NCI-H2227 (cell line): ENCODE results near the gene BOK.
"Not testable (repeated sequence)": the region's sequence is repeated elsewhere in the genome, so short reads cannot be mapped to it uniquely, and the experiment has no call there.

Experiments used
- DNase-seq: peaks from one replicate; lab custom pipeline; 2025; ENCODE audit not compliant: unreplicated experiment; lab: John Stamatoyannopoulos, UW

Gene BOK

GRCh38 chr2:241571821-241572620 is 13.5 kb downstream of the BOK start:
- DNase-seq: no peak

- DNase-seq: not testable (repeated sequence)
Observed at GRCh38 chr2:241572915-241573651, 14.5 kb downstream of the BOK start.

DNA sequence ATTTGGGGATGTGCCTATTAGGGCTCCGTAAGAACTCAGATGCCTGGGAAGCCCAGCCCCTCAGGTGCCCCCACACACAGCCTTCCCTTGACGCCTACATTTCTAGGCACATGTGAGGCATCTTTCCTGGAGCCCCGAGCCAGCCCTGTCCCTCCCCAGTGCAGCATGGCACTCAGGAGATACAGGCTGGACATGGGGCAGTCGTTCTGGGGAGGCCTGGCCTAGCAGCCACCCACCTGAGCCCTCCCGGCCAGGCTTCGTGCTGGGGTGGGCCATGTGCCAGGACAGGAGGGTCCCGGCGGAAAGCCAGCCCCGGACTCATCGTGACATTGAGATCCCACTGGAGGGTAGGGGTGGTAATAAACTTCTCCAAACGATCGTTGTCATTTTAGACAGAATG is 15.2 kb downstream of the BOK start:
- DNase-seq: no peak

DNA sequence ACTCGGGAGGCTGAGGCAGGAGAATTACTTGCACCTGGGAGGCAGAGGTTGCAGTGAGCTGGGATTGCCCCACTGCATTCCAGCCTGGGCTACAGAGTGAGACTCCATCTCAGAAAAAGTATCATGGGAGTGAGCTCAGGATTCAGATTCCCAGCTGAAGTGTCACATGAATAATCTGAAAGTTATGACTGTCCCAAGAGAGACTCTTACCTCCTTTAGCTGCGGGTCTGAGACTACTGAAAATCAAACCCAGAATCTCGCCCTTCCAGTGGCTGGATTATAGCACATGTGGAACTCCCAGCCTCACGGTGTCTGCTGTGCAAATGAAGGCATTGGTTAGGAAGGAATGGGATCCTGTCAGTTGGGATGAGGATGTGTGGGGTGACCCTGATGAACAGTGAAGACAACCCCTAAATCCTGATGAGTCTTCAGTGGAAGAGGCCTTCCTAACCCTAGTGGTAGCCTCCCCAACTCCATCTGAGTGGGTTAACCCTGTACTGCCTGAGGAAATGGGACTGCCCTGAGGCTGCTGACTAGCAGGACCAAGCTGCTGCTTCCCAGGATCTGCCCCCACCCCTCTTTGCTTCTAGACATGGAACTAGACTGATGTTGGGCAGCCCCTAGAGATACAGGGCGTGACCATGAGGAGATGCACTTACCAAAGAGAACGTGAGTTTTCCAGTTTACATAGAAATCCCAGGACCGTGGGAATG is 16.5 kb downstream of the BOK start:
- DNase-seq: no peak

GRCh38 chr2:241575624-241576292 is 17.2 kb downstream of the BOK start:
- no peak for DNase-seq

DNA sequence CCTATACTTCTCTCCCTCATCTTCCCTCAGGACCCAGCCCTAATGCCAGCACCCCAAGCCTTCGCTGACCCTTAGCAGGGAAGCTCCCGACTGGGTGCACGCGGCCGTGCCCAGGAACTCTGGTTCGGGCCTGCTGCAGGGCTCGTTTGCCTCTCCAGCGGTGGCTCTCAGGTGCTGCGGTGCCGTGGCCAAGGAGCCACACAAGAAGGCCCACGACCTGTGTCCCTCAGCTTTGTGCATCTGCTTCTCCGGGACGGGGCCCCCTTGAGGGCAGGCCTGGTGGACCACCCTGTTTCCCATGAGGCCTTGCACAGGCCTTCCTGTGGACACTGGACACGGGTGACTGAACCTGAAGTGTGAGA is 17.7 kb downstream of the BOK start:
- no peak for DNase-seq

DNA sequence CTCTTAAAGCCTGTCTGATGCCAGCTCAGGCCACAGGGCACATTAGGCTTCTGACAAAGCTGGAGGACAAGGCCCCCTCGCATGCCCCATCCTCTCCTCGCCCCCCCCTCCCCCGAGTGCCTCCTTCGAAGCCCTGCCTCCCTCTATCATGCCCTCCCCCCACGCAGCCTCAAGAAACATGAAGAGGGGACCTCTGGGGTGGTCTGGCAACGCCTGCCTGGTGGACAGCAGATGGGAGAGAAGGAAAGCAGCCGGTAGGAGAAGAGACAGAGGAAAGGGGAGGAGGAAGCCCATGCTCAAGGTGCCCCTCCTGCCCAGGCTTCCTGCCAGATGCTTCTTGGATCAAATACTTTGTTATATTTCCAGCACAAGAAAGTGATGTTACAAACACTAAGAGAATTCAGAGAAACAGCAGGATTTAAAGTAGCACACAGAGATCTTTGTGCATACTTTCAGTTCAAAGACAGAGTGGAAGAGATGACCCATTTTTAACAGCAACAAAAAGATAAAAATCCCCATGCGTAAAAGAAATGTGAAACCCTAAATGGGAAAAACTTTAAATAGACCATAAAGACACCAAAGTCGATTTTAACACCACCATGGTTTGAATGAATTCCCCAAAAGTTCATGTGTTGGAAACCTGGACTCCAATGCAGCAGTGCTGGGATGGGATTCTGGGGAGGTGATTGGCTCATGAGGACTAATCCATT is 19.0 kb downstream of the BOK start:
- no peak for DNase-seq

GRCh38 chr2:241579281-241579680 is 20.7 kb downstream of the BOK start:
- DNase-seq: no peak

GRCh38 chr2:241582328-241582727 is 23.8 kb downstream of the BOK start:
- no peak for DNase-seq

DNA sequence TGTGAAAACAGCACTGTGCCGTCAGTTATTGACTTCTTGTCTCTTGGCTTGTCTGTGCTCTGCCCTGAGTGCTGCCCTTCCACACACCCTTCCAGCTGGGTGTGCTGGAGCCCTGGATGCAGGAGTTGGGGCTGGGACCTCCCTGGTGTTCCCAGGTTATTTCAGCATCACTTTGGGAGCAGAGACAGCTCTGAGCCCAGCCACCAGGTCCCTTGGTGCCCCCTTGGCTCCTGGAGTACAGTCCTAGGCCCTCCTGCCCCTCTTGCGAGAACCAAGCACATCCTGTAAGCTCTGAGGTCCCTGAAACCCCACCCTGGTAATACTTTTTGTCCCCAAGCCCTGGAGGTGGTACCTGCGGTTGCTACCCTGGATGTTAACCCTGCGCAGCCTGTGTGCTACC is 24.3 kb downstream of the BOK start:
- no peak for DNase-seq

- no peak for DNase-seq
Observed at GRCh38 chr2:241584436-241584835, 25.9 kb downstream of the BOK start.

DNA sequence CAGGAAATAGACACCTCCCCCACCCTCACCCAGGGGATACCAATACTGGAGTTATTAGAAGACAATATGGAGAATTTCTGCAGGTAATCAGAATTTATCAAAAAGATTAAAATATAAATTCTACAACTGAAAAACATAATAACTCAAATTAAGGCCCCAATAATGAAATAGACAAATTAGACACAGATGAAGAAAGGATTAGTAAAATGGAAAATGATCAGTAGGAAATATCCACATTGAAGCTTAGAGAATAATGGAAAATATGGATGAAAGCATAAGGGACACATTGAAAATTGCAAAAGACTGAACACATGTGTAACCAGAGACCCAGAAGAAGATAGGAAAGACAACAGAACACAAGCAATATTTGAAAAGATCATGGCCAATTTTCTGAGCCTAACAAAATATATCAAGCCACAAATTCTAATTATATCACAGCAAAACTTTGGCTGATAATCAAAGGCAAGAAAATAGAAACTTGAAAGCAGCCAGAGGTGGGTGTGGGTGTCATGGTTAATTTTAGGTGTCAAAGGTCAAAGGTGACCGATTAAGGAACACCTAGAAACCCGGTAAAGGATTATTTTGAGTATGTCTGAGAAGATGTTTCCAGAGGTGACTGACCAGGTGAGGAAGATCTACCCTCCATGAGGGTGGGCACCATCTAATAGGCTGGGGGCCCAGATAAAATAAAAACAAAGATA is 28.2 kb downstream of the BOK start:
- DNase-seq: no peak

DNA sequence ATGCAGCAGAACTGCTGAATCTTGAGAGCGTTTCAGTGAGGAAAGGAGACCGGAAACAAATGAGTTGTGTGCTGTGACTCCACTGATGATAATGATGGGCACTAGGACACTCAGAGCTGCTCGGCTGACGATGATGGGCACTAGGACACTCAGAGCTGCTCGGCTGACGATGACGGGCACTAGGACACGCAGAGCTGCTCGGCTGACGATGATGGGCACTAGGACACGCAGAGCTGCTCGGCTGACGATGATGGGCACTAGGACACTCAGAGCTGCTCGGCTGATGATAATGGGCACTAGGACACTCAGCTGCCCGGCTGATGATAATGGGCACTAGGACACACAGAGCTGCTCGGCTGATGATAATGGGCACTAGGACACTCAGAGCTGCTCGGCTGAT is 31.3 kb downstream of the BOK start:
- DNase-seq: not testable (repeated sequence)

DNA sequence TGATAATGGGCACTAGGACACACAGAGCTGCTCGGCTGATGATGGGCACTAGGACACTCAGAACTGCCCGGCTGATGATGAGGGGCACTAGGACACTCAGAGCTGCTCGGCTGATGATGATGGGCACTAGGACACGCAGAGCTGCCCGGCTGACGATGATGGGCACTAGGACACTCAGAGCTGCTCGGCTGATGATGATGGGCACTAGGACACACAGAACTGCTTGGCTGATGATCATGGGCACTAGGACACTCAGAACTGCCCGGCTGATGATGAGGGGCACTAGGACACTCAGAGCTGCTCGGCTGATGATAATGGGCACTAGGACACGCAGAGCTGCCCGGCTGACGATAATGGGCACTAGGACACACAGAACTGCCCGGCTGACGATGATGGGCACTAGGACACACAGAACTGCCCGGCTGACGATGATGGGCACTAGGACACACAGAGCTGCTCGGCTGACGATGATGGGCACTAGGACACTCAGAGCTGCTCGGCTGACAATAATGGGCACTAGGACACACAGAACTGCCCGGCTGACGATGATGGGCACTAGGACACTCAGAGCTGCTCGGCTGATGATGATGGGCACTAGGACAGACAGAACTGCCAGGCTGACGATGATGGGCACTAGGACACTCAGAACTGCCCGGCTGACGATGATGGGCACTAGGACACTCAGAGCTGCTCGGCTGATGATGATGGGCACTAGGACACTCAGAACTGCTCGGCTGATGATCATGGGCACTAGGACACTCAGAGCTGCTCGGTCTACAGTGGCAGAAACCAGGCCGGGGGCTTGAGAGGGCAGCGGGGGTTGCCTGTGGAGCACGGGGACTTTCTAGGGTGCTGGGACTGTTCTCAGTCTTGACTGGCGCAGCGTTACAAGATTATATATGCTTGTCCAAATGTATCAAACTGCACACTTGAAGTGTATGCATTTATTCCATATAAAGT is 32.2 kb downstream of the BOK start:
- DNase-seq: not testable (repeated sequence)

GRCh38 chr2:241592126-241592845 is 33.7 kb downstream of the BOK start:
- DNase-seq: no peak

- DNase-seq: no peak
Observed at GRCh38 chr2:241593271-241593670, 34.7 kb downstream of the BOK start.

GRCh38 chr2:241595600-241596140 is 37.1 kb downstream of the BOK start:
- DNase-seq: no peak

GRCh38 chr2:241597561-241597960 is 39.0 kb downstream of the BOK start:
- no peak for DNase-seq
